Activated naive CD4-positive, alpha-beta T cell treated with Interleukin-2 at 50 U/mL for 16 hours (primary cell): ENCODE results near the gene ZNF12.
A peak's percentile ranks its signal among the peaks of the same experiment; 100 is the strongest.
"Not testable (repeated sequence)": the region's sequence is repeated elsewhere in the genome, so short reads cannot be mapped to it uniquely, and the experiment has no call there.

Experiments
- DNase-seq: peaks from one replicate; pipeline ENCODE4 v3.0.0-alpha.2; 2020

ZNF12 gene

DNA sequence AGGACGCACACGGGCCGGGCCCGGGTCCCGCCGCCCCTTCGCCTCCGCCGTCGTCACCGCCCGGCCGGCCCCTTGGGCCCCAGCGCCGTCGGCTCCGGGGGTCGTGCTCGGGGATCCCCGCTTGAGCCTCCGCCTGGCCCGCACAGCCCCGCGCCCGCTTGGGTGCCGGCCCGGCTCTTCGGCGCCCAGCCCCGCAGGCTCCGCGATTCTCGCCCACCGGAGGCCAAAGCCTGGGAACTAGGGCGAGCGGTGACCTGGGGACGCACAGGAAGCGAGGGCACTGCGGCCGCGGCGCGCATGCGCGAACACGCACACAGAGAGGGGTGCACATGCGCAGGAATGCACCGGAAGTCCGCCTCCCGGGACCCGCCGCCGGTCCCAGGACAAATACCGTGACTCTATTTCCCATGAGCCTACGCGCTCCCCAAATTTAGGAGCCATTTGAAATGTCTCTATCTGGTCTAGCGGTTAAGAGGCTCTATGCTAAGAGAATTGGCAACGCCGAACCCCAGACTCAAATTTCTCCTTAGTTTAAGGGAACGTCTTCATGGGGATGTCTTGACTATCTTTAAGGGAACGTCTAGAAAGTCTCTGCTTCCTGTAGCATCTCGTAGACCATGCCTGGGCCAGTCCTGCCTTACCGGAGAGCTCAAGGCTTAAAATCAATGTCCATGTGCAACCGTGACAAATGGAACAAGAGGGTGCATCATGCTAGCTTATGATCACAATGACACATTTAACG, at the start of gene ZNF12:
Gene ZNF12 (minus strand): TSS at position 282 of the 742 bp plus-strand sequence. CDS start 1,774 bp downstream, outside the sequence.
- DNase-seq, result peak; percentile 96

- not testable (repeated sequence) for DNase-seq
Measured at GRCh38 chr7:6753964-6754363, 47.2 kb upstream of the ZNF12 start, which contains the start of gene RSPH10B2. TSS of gene RSPH10B2 (plus strand) at chr7:6754103. CDS start at chr7:6757678, 3,575 bp downstream.

GRCh38 chr7:6750173-6750572, 43.4 kb upstream of the ZNF12 start:
- DNase-seq, result not testable (repeated sequence)

GRCh38 chr7:6749335-6749734, 42.6 kb upstream of the ZNF12 start:
- DNase-seq, result not testable (repeated sequence)

- not testable (repeated sequence) for DNase-seq
Measured at GRCh38 chr7:6744410-6745100, 37.8 kb upstream of the ZNF12 start.

GRCh38 chr7:6738415-6738814, 31.7 kb upstream of the ZNF12 start:
- not testable (repeated sequence) for DNase-seq

DNA sequence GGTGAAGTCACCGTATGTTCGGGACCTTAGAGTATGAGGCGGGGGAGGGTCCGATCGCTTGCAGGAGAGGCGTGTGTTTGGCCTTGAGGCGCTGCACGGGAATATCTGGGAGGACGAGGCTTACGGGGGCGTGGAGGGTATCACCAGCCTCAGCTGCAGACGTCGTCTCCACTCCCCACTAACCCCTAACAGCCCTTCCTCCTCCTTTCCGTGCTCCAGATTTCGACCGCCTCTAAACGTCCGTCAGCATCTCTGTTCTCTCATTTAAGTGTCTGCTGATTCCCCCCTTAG, 23.5 kb upstream of the ZNF12 start:
- no peak for DNase-seq

DNA sequence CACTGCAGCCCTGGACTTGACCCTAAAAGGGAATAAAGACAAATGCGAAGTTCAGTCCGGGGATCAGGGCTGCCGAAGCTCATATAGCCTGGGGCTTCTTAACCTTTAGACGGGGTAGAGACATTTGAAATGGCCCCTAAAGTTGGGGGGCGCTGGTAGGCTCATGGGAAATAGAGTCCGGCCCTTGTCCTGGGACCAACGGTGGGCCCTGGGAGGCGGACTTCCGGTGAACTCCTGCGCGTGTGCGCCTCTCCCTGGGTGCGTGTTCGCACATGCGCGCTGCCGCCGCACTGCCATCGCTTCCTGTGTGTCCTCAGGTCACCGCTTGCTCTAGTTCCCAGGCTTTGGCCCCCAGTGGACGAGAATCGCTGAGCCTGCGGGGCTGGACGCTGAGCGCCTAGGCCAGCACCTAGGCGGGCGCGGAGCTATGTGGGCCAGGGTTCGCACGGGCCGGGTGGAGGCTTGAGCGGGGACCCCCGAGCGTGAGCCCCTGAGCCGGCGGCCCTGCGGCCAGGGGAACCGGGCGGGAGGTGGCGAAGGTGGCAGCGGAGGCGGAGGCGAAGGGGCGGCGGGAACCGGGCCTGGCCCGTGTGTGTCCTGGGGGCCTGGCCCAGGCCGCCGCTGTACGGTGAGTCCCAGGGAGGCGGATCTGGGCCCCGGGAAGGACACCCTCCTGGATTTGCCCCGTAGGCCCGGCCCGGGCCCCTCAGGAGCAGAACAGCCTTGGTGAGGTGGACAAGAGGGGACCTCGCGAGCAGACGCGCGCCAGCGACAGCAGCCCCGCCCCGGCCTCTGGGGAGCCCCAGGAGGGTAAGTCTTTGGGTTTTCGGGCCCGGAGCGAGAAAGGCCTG, 23.0 kb upstream of the ZNF12 start:
- DNase-seq, result peak; percentile 84

DNA sequence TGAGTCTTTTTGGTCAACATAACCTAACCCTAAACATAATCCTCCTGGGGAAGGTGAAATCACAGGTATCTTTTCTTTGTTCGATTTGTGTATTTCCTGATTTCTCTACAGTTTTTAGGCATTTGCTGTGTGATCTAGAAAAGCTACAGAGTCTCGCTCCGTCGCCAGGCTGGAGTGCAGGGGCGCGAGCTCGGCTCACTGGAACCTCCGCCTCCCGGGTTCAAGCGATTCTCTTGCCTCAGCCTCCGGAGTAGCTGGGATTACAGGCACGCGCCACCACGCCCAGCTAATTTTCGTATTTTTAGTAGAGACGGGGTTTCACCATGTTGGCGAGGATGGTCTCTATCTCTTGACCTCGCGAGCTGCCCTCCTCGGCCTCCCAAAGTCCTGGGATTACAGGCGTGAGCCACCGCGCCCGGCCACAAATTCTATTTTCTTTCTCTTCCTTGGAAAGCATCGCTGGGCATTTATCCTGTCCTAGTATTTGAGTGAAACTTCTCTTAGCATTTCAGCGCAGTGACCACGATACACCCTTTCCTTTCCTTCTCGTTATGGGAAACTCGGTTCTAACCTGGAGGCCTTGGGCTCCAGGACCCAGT, 22.2 kb upstream of the ZNF12 start:
- DNase-seq, result not testable (repeated sequence)

- DNase-seq, result no peak
Measured at GRCh38 chr7:6727663-6728062, 20.9 kb upstream of the ZNF12 start.

DNA sequence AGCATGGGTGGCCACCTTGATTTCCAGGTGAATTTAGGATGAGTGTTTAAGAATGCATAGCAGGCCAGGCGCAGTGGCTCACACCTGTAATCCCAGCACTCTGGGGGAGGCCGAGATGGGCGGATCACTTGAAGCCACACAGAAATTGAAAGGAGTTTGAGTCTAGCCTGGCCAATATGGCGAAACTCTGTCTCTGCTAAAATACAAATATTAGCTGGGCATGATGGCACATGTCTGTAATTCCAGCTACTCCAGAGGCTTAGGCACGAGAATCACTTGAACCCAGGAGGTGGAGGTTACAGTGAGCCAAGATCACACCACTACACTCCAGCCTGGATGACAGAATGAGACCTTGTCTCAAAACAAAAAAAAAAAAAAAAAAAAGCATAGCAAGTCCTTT, 19.6 kb upstream of the ZNF12 start:
- not testable (repeated sequence) for DNase-seq

- no peak for DNase-seq
Measured at GRCh38 chr7:6725003-6725402, 18.3 kb upstream of the ZNF12 start.

DNA sequence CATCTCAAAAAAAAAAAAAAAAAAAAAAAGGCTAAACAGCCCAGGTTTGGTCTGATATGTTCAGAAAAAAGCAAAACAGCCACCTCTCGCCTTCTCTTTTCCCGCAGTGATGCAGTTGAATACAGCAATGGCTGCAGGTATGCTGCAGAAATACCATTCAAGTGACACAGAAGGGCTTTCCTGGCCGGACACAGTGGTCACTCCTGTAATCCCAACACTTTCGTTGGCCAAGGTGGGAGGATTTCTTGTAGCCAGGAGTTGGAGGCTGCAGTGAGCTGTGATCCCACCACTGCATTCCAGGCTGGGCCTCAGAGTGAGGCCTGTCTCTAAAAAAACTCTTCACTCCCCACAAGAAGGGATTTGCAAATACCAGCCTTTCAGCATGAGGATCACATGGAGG, 17.6 kb upstream of the ZNF12 start:
- not testable (repeated sequence) for DNase-seq

GRCh38 chr7:6718124-6718523, 11.4 kb upstream of the ZNF12 start:
- DNase-seq, result no peak

- not testable (repeated sequence) for DNase-seq
Measured at GRCh38 chr7:6715898-6716297, 9.2 kb upstream of the ZNF12 start.

DNA sequence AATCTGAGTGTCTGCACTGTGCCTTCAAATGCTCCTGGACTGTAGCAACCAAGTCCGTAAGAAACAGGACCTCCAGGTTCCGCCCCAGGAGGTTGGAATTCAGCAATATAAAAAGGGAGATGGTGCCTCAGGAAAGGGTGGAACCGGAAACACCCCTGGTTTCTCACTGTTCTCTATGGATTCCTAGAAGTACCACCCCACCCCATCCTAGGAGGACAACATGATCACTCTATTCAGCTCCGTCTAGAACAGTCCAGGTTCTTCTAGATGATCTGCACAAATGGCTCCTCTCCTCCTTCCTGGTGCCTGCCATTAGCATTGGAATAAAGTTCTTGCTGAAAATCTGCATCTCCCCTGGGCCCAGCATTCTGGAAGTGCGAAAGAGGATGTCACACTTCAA, 7.6 kb upstream of the ZNF12 start:
- no peak for DNase-seq

GRCh38 chr7:6709808-6710207, 3.1 kb upstream of the ZNF12 start:
- DNase-seq, result no peak

DNA sequence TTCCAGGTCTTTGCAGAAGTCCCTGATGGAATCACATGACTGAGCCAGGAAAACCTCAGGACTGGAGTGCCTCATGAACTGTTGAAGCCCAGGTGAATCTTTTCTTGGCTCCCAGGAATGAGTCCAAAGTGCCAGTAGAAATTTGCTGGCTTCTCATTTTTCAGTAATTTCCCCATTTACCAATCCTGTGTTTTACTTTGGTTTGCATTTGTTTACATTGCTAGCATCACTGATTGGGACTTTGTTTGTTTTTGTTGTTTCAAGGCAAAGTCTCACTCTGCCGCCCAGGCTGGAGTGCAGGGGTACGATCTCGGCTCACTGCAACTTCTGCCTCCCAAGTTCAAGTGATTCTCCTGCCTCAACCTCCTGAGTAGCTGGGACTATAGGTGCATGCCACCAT, 1.6 kb upstream of the ZNF12 start:
- DNase-seq, result no peak

DNA sequence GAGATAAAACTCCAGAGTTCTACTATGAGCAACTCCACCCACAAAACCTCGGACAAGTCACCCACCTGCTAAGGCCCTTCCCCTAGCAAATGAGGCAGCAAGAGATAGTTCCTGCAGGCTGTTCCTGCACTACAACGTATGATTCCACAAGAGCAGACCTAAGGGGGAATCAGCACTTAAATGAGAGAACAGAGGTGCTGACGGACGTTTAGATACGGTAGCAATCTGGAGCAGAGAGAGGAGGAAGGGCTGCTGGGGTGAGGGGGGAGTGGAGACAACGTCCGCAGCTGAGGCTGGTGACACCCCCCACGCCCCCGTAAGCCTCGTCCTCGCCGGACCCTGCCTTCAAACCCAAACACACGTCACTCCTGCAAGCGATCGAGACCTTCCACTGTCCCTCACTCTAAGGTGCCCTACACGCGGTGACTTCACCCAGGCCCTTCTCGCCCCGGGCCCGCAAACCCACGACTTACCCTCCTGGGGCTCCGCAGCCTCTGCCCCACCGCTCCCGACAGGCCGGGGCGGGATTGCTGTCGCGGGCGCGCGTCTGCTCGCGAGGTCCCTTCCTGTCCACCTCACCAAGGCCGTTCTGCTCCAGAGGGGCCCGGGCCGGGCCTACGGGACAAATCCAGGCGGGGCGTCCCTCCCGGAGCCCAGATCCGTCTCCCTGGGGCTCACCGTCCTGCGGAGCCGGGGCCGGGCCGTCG, 635 bp downstream of the ZNF12 start:
- DNase-seq, result peak; percentile 33

- no peak for DNase-seq
Measured at GRCh38 chr7:6701860-6702259, 4.9 kb downstream of the ZNF12 start.

GRCh38 chr7:6700793-6701192, 6.0 kb downstream of the ZNF12 start:
- DNase-seq, result no peak

DNA sequence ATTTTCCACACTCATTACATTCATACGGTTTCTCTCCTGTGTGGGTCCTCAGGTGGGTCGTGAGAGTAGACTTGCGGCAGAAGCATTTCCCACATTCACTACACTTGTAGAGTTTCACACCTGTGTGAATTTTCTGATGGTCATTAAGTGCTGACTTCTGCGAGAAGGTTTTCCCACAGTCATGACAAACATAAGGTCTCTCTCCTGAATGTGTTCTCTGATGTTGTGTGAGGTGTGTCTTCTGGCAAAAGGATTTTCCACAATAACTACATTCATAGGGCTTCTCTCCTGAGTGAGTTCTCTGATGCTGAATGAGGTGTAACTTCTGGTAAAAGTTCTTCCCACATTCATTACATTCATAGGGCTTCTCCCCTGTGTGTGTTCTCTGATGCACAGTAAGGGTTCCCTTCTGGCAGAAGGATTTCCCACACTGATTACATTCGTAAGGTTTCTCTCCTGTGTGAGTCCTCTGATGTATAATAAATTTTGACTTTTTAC, 15.1 kb downstream of the ZNF12 start:
- DNase-seq, result no peak
